GM23248 (cell line): ENCODE results near the gene HSD11B2.

Experiments
- EZH2 ChIP-seq: fragments of 200-600 bp; sonication (generic); IDR thresholded peaks from 2 replicates; pipeline ENCODE4 v1.6.1; 2018; ENCODE audit warnings: antibody characterized with exemption, mild to moderate bottlenecking; ENCODE audit not compliant: insufficient read depth, poor library complexity, severe bottlenecking
- EZH2phosphoT487 ChIP-seq: fragments of 200-600 bp; sonication (generic); IDR thresholded peaks from 2 replicates; pipeline ENCODE4 v1.6.1; 2018; ENCODE audit warnings: antibody characterized with exemption, moderate library complexity, mild to moderate bottlenecking, low read depth; ENCODE audit not compliant: insufficient read depth

GRCh38 chr16:67383284-67383683, 47.6 kb upstream of the HSD11B2 start:
- no peak for TF ChIP-seq EZH2
- TF ChIP-seq EZH2phosphoT487: no peak
